Upper lobe of right lung (tissue), 1 donor: Measurements from ENCODE around the gene MBNL2. TPM values are rescaled to one million over a fixed set of nuclear protein-coding genes. Genes with fewer than 3 reads are reported as not detected.

Experiments used
- ATAC-seq: fragments of 200-7000 bp; cut with Tn5 transposase; one replicate; pipeline ENCODE4 v1.9.1; 2020; ENCODE audit warnings: mild to moderate bottlenecking, moderate library complexity
- DNase-seq: peaks from one replicate; pipeline ENCODE4 v3.0.0-alpha.2; 2020
- H3K27ac ChIP-seq: fragments of 200-600 bp; one replicate; pipeline ENCODE4 v1.8.0; 2022
- H3K27me3 ChIP-seq: fragments of 200-600 bp; one replicate; pipeline ENCODE4 v1.8.0; 2022; ENCODE audit warnings: mild to moderate bottlenecking
- H3K36me3 ChIP-seq: fragments of 200-600 bp; one replicate; pipeline ENCODE4 v1.8.0; 2022
- H3K4me1 ChIP-seq: fragments of 200-600 bp; one replicate; pipeline ENCODE4 v1.8.0; 2022
- H3K4me3 ChIP-seq: fragments of 200-600 bp; one replicate; pipeline ENCODE4 v1.8.0; 2022; ENCODE audit warnings: mild to moderate bottlenecking
- H3K9me3 ChIP-seq: fragments of 200-600 bp; one replicate; pipeline ENCODE4 v1.8.0; 2022
- CTCF ChIP-seq: fragments of 200-600 bp; IDR thresholded peaks from one replicate; pipeline ENCODE4 v1.8.0; 2022; ENCODE audit warnings: antibody characterized with exemption
- intact Hi-C: fragments of 100-400 bp; cut with DNase I; formaldehyde crosslinking; loops from one replicate; pipeline ENCODE4 v1.11.0; 2022
- total RNA-seq: library from RNA; stranded (reverse); fragmentation: NEBNext Ultra II Directional; extraction: Animal tissue kit (Norgen Biotek cat#: 25700); gene quantifications from one replicate; pipeline ENCODE4 v1.2.1, GENCODE V29; 2021
- donor health status: DM: no; HTN: yes; CAD: no; lungs with severe emphysema.

Gene MBNL2
- total RNA-seq, 1 donor from 2014 or later: 60.6 TPM

GRCh38 chr13:97441368-97441767 lies 219.2 kb downstream of the MBNL2 start:
- Histone ChIP-seq H3K36me3 (no peaks in the 10 kb centered on the region), H3K9me3 (no peaks in the 10 kb centered on the region), H3K4me3 (no peak overlapping the region), H3K4me1 (peaks cover 29% of the 10 kb centered on the region), H3K27me3 (no peaks in the 10 kb centered on the region), H3K27ac (no peak overlapping the region)
- no peak for TF ChIP-seq CTCF
- intact Hi-C loops: no loop called here
- DNase-seq: no peak
- ATAC-seq: no peak

Other genes with a start within 250 kb of the MBNL2 start
- 0.55 TPM for gene OXGR1, start 227.9 kb upstream of the MBNL2 start, total RNA-seq
- 60.5 TPM for gene RAP2A, start 211.8 kb downstream of the MBNL2 start, total RNA-seq